Sigmoid colon (tissue), 7 donors: ENCODE data around the gene MUSK. TPM values are rescaled to one million over a fixed set of nuclear protein-coding genes. Genes with fewer than 3 reads are reported as not detected.

Source experiments
- DNase-seq: peaks from one replicate; pipeline ENCODE4 v3.0.0-alpha.2; 2019
- H3K27ac ChIP-seq, 4 donors: fragments of 200-600 bp; sonication (generic); one replicate each; pipeline ENCODE4 v1.5.1; 2016 to 2019; ENCODE audit warnings: mild to moderate bottlenecking in 1 of 4
- H3K27me3 ChIP-seq, 3 donors: fragments of 200-600 bp; sonication (generic); one replicate each; pipeline ENCODE4 v1.5.1; 2019; ENCODE audit warnings: mild to moderate bottlenecking in 1 of 3
- H3K36me3 ChIP-seq, 4 donors: fragments of 200-600 bp; sonication (generic); one replicate each; pipeline ENCODE4 v1.5.1; 2016 to 2019
- H3K4me1 ChIP-seq, 4 donors: fragments of 200-600 bp; sonication (generic); one replicate each; pipeline ENCODE4 v1.5.1; 2017 to 2019
- H3K4me3 ChIP-seq, 4 donors: fragments of 200-600 bp; sonication (generic); one replicate each; pipeline ENCODE4 v1.5.1; 2017 to 2019; ENCODE audit warnings: mild to moderate bottlenecking in 2 of 4, moderate library complexity in 1 of 4
- H3K9me3 ChIP-seq, 4 donors: fragments of 200-600 bp in 3 of 4; sonication (generic) in 3 of 4; one replicate each; pipeline versions ENCODE4 v1.5.1 to v1.6.1; 2013 to 2019
- EP300 ChIP-seq, 4 donors: sonication (generic); formaldehyde crosslinking; IDR thresholded peaks; one replicate each; pipeline ENCODE4 v1.6.1; 2017; ENCODE audit warnings: antibody characterized with exemption in 4 of 4
- POLR2A ChIP-seq, 2 donors: fragments of 450-650 bp; IDR thresholded peaks; one replicate each; pipeline ENCODE4 v1.6.1; 2016; ENCODE audit warnings: antibody characterized with exemption in 2 of 2, mild to moderate bottlenecking in 2 of 2, moderate library complexity in 2 of 2
- POLR2AphosphoS5 ChIP-seq, 4 donors: sonication (generic); formaldehyde crosslinking; IDR thresholded peaks; one replicate each; pipeline ENCODE4 v1.6.1; 2017; ENCODE audit warnings: antibody characterized with exemption in 4 of 4
- WGBS, 2 donors: extraction: QIAGEN DNeasy Blood & Tissue Kit; methylation state at CpG; one replicate each; pipeline ENCODE4 v1.1.7; 2013; 5-methylcytosine and 5-hydroxymethylcytosine counted together
- intact Hi-C: fragments of 100-400 bp; cut with DNase I; formaldehyde crosslinking; loops from one replicate; pipeline ENCODE4 v1.15.1; 2023
- polyA plus RNA-seq, 3 donors: library from polyadenylated mRNA; stranded (reverse); fragments of 200-250 nt; gene quantifications; one replicate each; pipeline ENCODE4 v1.2.3, GENCODE V29; 2013
- total RNA-seq, 4 donors: library from RNA; depleted of rRNA; stranded (reverse); fragments of >200 nt; gene quantifications; one replicate each; pipeline ENCODE4 v1.1.0, GENCODE V29; 2016
- TF ChIP-seq, protein P1 (sequence below), 4 experiments: fragments of 450-650 bp in 3 of 4; fragments of 200-600 bp in 1 of 4; IDR thresholded peaks; one replicate each; pipeline ENCODE4 v1.5.1; 2016 to 2019; ENCODE audit warnings: antibody characterized with exemption in 4 of 4, mild to moderate bottlenecking in 3 of 4, moderate library complexity in 2 of 4
- donor health status: healthy with polysubstance abuse.
- donor health status: Bipolar disorder and iron deficiency.
- donor health status: healthy.

Gene MUSK
- total and polyA plus RNA-seq, 7 donors = 0.46 to 9.7 (median 2.3) TPM

DNA sequence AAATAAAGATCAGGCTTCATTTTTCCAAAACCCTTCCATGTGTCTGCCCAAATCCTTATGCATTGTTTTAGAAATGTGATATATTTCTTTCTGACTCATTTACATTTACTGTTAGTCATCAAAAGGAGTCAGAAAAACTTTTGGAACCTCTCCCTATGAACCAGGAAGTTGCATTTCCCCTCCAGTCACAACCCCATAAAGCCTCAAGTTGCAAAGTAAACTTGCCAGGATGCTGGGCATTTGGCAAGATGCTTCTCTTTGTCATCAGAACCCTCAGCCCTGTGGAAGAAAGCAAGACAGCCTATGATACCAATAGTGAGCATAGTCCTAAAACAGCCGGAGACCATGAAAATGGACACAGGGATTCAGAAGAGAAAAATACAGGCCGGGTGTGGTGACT is 84.2 kb downstream of the MUSK start:
- no peaks in the 10 kb centered on the region for H3K27me3 ChIP-seq
- H3K9me3 ChIP-seq = no peaks in the 10 kb centered on the region
- no peak for DNase-seq
- intact Hi-C loops = no loop called here
- H3K27ac ChIP-seq = no peak overlapping the region
- no peaks in the 10 kb centered on the region for H3K4me1 ChIP-seq
- no peaks in the 10 kb centered on the region for H3K36me3 ChIP-seq
- WGBS, 2 donors = 93 to 98% methylated on average over 2 of the region's 2 CpGs
- no peak overlapping the region for H3K4me3 ChIP-seq
- no peak for TF ChIP-seq POLR2AphosphoS5 (IDR thresholded peaks at IDR 0.05)
- TF ChIP-seq EP300 (IDR thresholded peaks at IDR 0.05) = no peak
- TF ChIP-seq, protein P1, sequence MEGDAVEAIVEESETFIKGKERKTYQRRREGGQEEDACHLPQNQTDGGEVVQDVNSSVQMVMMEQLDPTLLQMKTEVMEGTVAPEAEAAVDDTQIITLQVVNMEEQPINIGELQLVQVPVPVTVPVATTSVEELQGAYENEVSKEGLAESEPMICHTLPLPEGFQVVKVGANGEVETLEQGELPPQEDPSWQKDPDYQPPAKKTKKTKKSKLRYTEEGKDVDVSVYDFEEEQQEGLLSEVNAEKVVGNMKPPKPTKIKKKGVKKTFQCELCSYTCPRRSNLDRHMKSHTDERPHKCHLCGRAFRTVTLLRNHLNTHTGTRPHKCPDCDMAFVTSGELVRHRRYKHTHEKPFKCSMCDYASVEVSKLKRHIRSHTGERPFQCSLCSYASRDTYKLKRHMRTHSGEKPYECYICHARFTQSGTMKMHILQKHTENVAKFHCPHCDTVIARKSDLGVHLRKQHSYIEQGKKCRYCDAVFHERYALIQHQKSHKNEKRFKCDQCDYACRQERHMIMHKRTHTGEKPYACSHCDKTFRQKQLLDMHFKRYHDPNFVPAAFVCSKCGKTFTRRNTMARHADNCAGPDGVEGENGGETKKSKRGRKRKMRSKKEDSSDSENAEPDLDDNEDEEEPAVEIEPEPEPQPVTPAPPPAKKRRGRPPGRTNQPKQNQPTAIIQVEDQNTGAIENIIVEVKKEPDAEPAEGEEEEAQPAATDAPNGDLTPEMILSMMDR (IDR thresholded peaks at IDR 0.05) = no peak
- no peak for TF ChIP-seq POLR2A (IDR thresholded peaks at IDR 0.05)

DNA sequence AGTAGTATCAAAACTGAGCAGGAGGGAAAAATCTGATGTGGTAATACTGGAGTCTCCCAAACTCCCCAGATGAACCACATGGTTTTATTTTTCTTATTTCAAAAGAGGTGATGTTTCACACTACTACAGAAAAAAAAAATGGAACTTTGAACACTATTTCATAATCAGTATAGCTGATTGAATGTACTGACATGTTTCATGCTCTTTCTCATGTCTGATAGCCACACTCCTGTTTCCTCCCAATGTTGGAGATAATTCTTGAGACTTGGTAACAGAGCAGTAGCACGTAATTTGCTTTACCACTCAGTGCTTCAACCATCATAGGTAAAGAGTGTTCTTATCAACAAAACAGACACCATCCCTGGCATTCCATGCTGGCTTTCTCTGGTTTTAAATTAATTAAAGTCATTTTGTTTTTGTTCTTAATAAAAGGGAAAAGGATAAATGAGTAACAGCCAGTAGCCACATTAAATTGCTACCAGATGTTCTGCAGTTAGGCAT is 85.2 kb downstream of the MUSK start:
- H3K4me1 ChIP-seq = no peaks in the 10 kb centered on the region
- no peaks in the 10 kb centered on the region for H3K27me3 ChIP-seq
- H3K4me3 ChIP-seq = no peak overlapping the region
- no peak overlapping the region for H3K27ac ChIP-seq
- H3K36me3 ChIP-seq = no peaks in the 10 kb centered on the region
- intact Hi-C loops = no loop called here
- no peak for DNase-seq
- WGBS, 2 donors = 91 to 94% methylated on average over 1 of the region's 1 CpG
- TF ChIP-seq, protein P1 (IDR thresholded peaks at IDR 0.05) = no peak
- TF ChIP-seq POLR2AphosphoS5 (IDR thresholded peaks at IDR 0.05) (no peak), POLR2A (IDR thresholded peaks at IDR 0.05) (no peak), EP300 (IDR thresholded peaks at IDR 0.05) (no peak)
- peaks cover 0 to under 1% (median 0%) of the 10 kb centered on the region in 4 donors for H3K9me3 ChIP-seq

DNA sequence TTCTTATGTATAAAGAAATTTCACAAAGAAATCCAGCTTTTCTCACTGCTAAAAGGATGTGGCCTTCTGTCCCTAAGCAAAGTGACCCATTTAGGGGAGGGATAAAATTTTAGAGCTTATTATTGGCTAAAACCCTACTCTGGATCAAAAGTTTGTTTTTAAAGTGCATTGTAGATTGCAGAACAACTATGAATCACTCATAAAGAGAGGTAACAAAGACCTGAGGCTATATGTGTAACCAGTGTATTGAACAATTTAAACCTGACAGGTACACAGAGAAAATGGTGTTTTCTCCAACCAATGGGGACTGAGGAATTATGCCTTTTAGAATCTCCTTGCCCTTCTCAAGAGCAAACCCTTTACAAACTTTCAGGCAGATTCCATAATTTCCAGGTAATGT is 86.6 kb downstream of the MUSK start:
- H3K36me3 ChIP-seq = no peaks in the 10 kb centered on the region
- H3K4me1 ChIP-seq = no peaks in the 10 kb centered on the region
- H3K27ac ChIP-seq = no peak overlapping the region
- peaks cover 0 to 3% (median 0%) of the 10 kb centered on the region in 4 donors for H3K9me3 ChIP-seq
- no peak for DNase-seq
- TF ChIP-seq POLR2A (IDR thresholded peaks at IDR 0.05) (no peak), EP300 (IDR thresholded peaks at IDR 0.05) (no peak), POLR2AphosphoS5 (IDR thresholded peaks at IDR 0.05) (no peak)
- TF ChIP-seq, protein P1 (IDR thresholded peaks at IDR 0.05) = no peak
- no peak overlapping the region for H3K4me3 ChIP-seq
- H3K27me3 ChIP-seq = no peaks in the 10 kb centered on the region
- intact Hi-C loops = no loop called here

DNA sequence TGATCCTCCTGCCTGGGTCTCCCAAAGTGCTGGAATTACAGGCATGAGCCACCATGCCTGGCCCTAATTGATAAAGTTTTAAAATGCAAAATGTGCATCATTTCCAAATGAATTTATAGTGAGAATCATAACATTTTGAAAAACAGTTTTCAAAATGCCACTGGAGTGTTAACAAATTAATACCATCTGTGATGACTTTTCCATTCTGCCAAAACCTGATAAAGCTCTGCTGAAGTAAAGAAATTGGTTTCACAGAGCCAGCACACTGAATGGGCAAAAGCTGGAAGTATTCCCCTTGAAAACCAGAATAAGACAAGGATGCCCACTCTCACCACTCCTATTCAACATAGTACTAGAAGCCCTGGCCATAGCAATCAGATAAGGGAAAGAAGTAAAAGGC is 89.6 kb downstream of the MUSK start:
- Histone ChIP-seq H3K9me3 (peaks cover 0 to 3% (median 0%) of the 10 kb centered on the region in 4 donors), H3K36me3 (no peaks in the 10 kb centered on the region), H3K27me3 (no peaks in the 10 kb centered on the region), H3K4me3 (no peak overlapping the region), H3K4me1 (no peaks in the 10 kb centered on the region), H3K27ac (no peak overlapping the region)
- intact Hi-C loops = no loop called here
- no peak for DNase-seq
- TF ChIP-seq POLR2A (IDR thresholded peaks at IDR 0.05) = no peak
- TF ChIP-seq POLR2AphosphoS5 (IDR thresholded peaks at IDR 0.05) = no peak
- TF ChIP-seq EP300 (IDR thresholded peaks at IDR 0.05) = no peak
- TF ChIP-seq, protein P1 (IDR thresholded peaks at IDR 0.05) = no peak

DNA sequence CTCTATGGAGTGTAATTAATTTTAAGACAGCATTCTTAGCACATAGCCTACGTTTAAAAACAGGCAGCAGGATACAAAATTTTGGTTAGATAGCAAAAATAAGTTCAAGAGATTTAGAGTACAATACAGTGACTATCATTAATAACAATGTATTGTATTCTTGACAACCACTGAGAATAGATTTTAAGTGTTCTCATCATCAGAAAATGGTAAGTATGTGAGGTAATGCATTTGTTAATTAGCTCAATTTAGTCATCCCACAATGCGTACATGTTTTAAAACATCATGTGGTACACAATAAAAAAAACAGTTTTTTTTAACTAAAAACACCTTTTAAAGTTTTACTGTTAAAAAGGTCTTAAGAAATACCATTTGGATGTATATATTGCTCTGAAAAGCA is 94.2 kb downstream of the MUSK start:
- no peak overlapping the region for H3K27ac ChIP-seq
- no peaks in the 10 kb centered on the region for H3K27me3 ChIP-seq
- H3K36me3 ChIP-seq = no peaks in the 10 kb centered on the region
- peaks cover 0 to 3% (median 0%) of the 10 kb centered on the region in 4 donors for H3K9me3 ChIP-seq
- intact Hi-C loops = no loop called here
- WGBS, 2 donors = 80 to 81% methylated on average over 2 of the region's 2 CpGs
- no peaks in the 10 kb centered on the region for H3K4me1 ChIP-seq
- no peak for TF ChIP-seq POLR2A (IDR thresholded peaks at IDR 0.05)
- TF ChIP-seq, protein P1 (IDR thresholded peaks at IDR 0.05) = no peak
- TF ChIP-seq EP300 (IDR thresholded peaks at IDR 0.05) = no peak
- TF ChIP-seq POLR2AphosphoS5 (IDR thresholded peaks at IDR 0.05) = no peak
- DNase-seq = no peak
- no peak overlapping the region for H3K4me3 ChIP-seq
